Ishikawa (cell line): ENCODE measurements around the gene LLGL1.

ENCODE experiments used
- CEBPB ChIP-seq: IDR thresholded peaks from 2 replicates; pipeline ENCODE4 v1.6.1; 2012
- NFIC ChIP-seq: IDR thresholded peaks from 2 replicates; pipeline ENCODE4 v1.6.1; 2012
- TAF1 ChIP-seq: IDR thresholded peaks from 2 replicates; pipeline ENCODE4 v1.6.1; 2012; ENCODE audit warnings: low read depth, mild to moderate bottlenecking
- TF ChIP-seq, protein P1 (sequence below): IDR thresholded peaks from 2 replicates; pipeline ENCODE4 v1.6.1; 2012; ENCODE audit warnings: low read depth, mild to moderate bottlenecking

DNA sequence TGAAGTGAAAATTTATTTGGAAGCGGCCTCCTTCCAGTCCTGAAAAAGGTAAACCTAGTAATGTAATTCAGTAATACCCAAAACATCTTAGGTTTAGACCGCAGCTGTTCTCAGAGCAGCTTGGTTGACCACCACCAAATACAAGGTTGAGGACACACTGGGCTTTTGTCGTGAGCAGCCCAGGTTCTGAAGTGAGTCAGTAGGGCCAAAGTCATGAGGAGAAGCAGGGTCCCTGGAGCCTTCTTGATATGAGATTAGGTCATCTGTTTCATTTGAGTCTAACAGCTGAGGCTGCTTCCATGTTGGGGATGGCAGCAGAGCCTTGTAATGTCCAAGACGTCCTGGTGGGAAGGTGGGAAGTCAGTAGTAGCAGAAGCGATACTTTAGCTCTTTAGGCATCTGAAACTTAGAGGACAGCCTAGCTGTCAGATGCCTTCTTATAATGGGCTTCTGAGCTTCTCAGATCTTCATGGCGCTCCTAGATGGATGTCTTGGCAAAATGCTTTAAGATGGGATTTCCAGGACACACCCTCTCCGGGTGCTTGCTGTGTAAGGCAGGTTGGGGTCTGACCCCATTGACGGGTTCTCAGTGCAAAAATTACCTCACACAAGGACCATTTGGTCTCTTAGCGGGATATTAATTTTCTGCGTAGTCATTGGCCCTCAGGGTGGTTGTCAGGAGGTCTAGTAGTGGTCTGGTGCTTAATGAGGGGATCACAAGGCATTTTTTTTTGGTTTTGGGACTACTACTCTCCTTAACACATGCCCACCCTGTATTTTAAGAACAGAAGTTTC is 39.4 kb upstream of the LLGL1 start:
- no peak for TF ChIP-seq TAF1
- no peak for TF ChIP-seq NFIC
- TF ChIP-seq, protein P1, sequence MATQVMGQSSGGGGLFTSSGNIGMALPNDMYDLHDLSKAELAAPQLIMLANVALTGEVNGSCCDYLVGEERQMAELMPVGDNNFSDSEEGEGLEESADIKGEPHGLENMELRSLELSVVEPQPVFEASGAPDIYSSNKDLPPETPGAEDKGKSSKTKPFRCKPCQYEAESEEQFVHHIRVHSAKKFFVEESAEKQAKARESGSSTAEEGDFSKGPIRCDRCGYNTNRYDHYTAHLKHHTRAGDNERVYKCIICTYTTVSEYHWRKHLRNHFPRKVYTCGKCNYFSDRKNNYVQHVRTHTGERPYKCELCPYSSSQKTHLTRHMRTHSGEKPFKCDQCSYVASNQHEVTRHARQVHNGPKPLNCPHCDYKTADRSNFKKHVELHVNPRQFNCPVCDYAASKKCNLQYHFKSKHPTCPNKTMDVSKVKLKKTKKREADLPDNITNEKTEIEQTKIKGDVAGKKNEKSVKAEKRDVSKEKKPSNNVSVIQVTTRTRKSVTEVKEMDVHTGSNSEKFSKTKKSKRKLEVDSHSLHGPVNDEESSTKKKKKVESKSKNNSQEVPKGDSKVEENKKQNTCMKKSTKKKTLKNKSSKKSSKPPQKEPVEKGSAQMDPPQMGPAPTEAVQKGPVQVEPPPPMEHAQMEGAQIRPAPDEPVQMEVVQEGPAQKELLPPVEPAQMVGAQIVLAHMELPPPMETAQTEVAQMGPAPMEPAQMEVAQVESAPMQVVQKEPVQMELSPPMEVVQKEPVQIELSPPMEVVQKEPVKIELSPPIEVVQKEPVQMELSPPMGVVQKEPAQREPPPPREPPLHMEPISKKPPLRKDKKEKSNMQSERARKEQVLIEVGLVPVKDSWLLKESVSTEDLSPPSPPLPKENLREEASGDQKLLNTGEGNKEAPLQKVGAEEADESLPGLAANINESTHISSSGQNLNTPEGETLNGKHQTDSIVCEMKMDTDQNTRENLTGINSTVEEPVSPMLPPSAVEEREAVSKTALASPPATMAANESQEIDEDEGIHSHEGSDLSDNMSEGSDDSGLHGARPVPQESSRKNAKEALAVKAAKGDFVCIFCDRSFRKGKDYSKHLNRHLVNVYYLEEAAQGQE: no peak
- TF ChIP-seq CEBPB: no peak
